Chondrocyte (in vitro differentiated cells): ENCODE results near the gene B3GNT3. TPM values are rescaled to one million over a fixed set of nuclear protein-coding genes. Genes with fewer than 3 reads are reported as not detected.

Experiments
- DNase-seq: peaks from one replicate; pipeline ENCODE4 v3.0.0; 2021; ENCODE audit warnings: mixed read lengths, low spot score
- H3K27ac Mint-ChIP-seq: one replicate; pipeline ENCODE4 v1.8.0; 2021; ENCODE audit warnings: mild to moderate bottlenecking, moderate library complexity, mixed read lengths; ENCODE audit not compliant: unreplicated experiment
- H3K27me3 Mint-ChIP-seq: 2 replicates; pipeline ENCODE4 v1.8.0; 2021; ENCODE audit warnings: low read depth, mixed read lengths
- H3K36me3 Mint-ChIP-seq: 2 replicates; pipeline ENCODE4 v1.8.0; 2021; ENCODE audit warnings: low read depth, mixed read lengths
- H3K4me1 Mint-ChIP-seq: 2 replicates; pipeline ENCODE4 v1.8.0; 2021; ENCODE audit warnings: low read depth, mild to moderate bottlenecking, mixed read lengths
- H3K4me3 Mint-ChIP-seq: one replicate; pipeline ENCODE4 v1.8.0; 2021; ENCODE audit warnings: mild to moderate bottlenecking, moderate library complexity, mixed read lengths; ENCODE audit not compliant: unreplicated experiment
- H3K9me3 Mint-ChIP-seq: 2 replicates; pipeline ENCODE4 v1.8.0; 2021; ENCODE audit warnings: low read depth, mixed read lengths
- CTCF ChIP-seq: fragments of 200-600 bp; sonication (generic); IDR thresholded peaks from 2 replicates; pipeline ENCODE4 v1.5.0; 2021; ENCODE audit warnings: antibody characterized with exemption, mild to moderate bottlenecking, moderate library complexity
- total RNA-seq: library from RNA; stranded (reverse); gene quantifications from 3 replicates; pipeline ENCODE4 v1.2.1, GENCODE V29; 2021

The B3GNT3 gene
- total RNA-seq, 1 donor from 2014 or later: not detected

GRCh38 chr19:17832443-17833208, 37.7 kb downstream of the B3GNT3 start:
- no peak for DNase-seq
- Mint-ChIP-seq H3K4me1 (peaks cover 9% of the 10 kb centered on the region), H3K27ac (no peak overlapping the region), H3K27me3 (peaks cover 8% of the 10 kb centered on the region), H3K9me3 (no peaks in the 10 kb centered on the region), H3K4me3 (no peak overlapping the region), H3K36me3 (no peaks in the 10 kb centered on the region)
- TF ChIP-seq CTCF: no peak

GRCh38 chr19:17834350-17835181, 39.6 kb downstream of the B3GNT3 start:
- Mint-ChIP-seq H3K4me3 (no peak overlapping the region), H3K4me1 (peaks cover 9% of the 10 kb centered on the region), H3K27ac (no peak overlapping the region), H3K9me3 (no peaks in the 10 kb centered on the region), H3K27me3 (peaks cover 8% of the 10 kb centered on the region), H3K36me3 (no peaks in the 10 kb centered on the region)
- peak; percentile 34 for TF ChIP-seq CTCF
- DNase-seq: no peak

GRCh38 chr19:17835182-17836006, 40.5 kb downstream of the B3GNT3 start:
- Mint-ChIP-seq H3K4me1 (peaks cover 6% of the 10 kb centered on the region), H3K4me3 (no peak overlapping the region), H3K36me3 (no peaks in the 10 kb centered on the region), H3K27me3 (peaks cover 9% of the 10 kb centered on the region), H3K9me3 (no peaks in the 10 kb centered on the region), H3K27ac (no peak overlapping the region)
- DNase-seq: no peak
- TF ChIP-seq CTCF: no peak

GRCh38 chr19:17836530-17836929, 41.6 kb downstream of the B3GNT3 start:
- DNase-seq: no peak
- TF ChIP-seq CTCF: no peak
- H3K36me3 Mint-ChIP-seq: no peaks in the 10 kb centered on the region
- H3K4me3 Mint-ChIP-seq: no peak overlapping the region
- no peak overlapping the region for H3K27ac Mint-ChIP-seq
- peaks cover 11% of the 10 kb centered on the region for H3K4me1 Mint-ChIP-seq
- H3K27me3 Mint-ChIP-seq: peaks cover 8% of the 10 kb centered on the region
- no peaks in the 10 kb centered on the region for H3K9me3 Mint-ChIP-seq

- no peak for DNase-seq
- Mint-ChIP-seq H3K9me3 (no peaks in the 10 kb centered on the region), H3K27ac (no peak overlapping the region), H3K4me1 (peaks cover 19% of the 10 kb centered on the region), H3K36me3 (no peaks in the 10 kb centered on the region), H3K4me3 (no peak overlapping the region), H3K27me3 (peaks cover 8% of the 10 kb centered on the region)
- TF ChIP-seq CTCF: no peak
These were observed 43.0 kb downstream of the B3GNT3 start for GRCh38 chr19:17837972-17838371.
